Ammon's horn (tissue), 1 donor: ENCODE results near the gene ZBTB39.
"Not testable (repeated sequence)": the region's sequence is repeated elsewhere in the genome, so short reads cannot be mapped to it uniquely, and the experiment has no call there.

Experiments
- DNase-seq: peaks from one replicate; pipeline ENCODE4 v3.0.0-alpha.2; 2016; ENCODE audit warnings: low spot score

ZBTB39 gene

GRCh38 chr12:57031789-57032188 is 25.4 kb upstream of the ZBTB39 start:
- no peak for DNase-seq

- DNase-seq: no peak
Observed at GRCh38 chr12:57031138-57031725, 24.9 kb upstream of the ZBTB39 start.

- no peak for DNase-seq
Observed at GRCh38 chr12:57029457-57029856, 23.1 kb upstream of the ZBTB39 start.

GRCh38 chr12:57027805-57028153 is 21.4 kb upstream of the ZBTB39 start:
- DNase-seq: no peak

- no peak for DNase-seq
Observed at GRCh38 chr12:57027011-57027804, 20.9 kb upstream of the ZBTB39 start.

GRCh38 chr12:57025196-57025595 is 18.9 kb upstream of the ZBTB39 start:
- no peak for DNase-seq

- DNase-seq: not testable (repeated sequence)
Observed at GRCh38 chr12:57022324-57022723, 16.0 kb upstream of the ZBTB39 start.

GRCh38 chr12:57019983-57020719 is 13.8 kb upstream of the ZBTB39 start:
- DNase-seq: no peak

- no peak for DNase-seq
Observed at GRCh38 chr12:57018906-57019305, 12.6 kb upstream of the ZBTB39 start.

- not testable (repeated sequence) for DNase-seq
Observed at GRCh38 chr12:57018353-57018752, 12.0 kb upstream of the ZBTB39 start.

- DNase-seq: no peak
Observed at GRCh38 chr12:57016348-57016747, 10.0 kb upstream of the ZBTB39 start, which contains the start of gene TAC3. TAC3 (minus strand) TSS chr12:57016529; CDS start chr12:57015797, 732 bp downstream.

- no peak for DNase-seq
Observed at GRCh38 chr12:57012600-57013465, 6.5 kb upstream of the ZBTB39 start.

- DNase-seq: no peak
Observed at GRCh38 chr12:57011438-57012424, 5.4 kb upstream of the ZBTB39 start.

- no peak for DNase-seq
Observed at GRCh38 chr12:57010627-57011247, 4.4 kb upstream of the ZBTB39 start.

- DNase-seq: no peak
Observed at GRCh38 chr12:57009949-57010626, 3.7 kb upstream of the ZBTB39 start.

- DNase-seq: peak; percentile 66
Observed at GRCh38 chr12:57008178-57008577, 1.8 kb upstream of the ZBTB39 start.

- no peak for DNase-seq
Observed at GRCh38 chr12:57006809-57007475, 596 bp upstream of the ZBTB39 start.

GRCh38 chr12:57004651-57005050 is 1.7 kb downstream of the ZBTB39 start:
- no peak for DNase-seq

- no peak for DNase-seq
Observed at GRCh38 chr12:57003395-57003794, 3.0 kb downstream of the ZBTB39 start.
